Endothelial cell (in vitro differentiated cells): Measurements from ENCODE around the gene YAP1. TPM values are rescaled to one million over a fixed set of nuclear protein-coding genes. Genes with fewer than 3 reads are reported as not detected.

ENCODE experiments used
- DNase-seq: peaks from one replicate; pipeline ENCODE4 v3.0.0; 2021; ENCODE audit warnings: low spot score
- H3K27ac Mint-ChIP-seq: one replicate; pipeline ENCODE4 v1.8.0; 2021; ENCODE audit warnings: mixed read lengths, inconsistent platforms; ENCODE audit not compliant: unreplicated experiment
- H3K27me3 Mint-ChIP-seq: one replicate; pipeline ENCODE4 v1.8.0; 2021; ENCODE audit warnings: mild to moderate bottlenecking, moderate library complexity, mixed read lengths, inconsistent platforms; ENCODE audit not compliant: unreplicated experiment
- H3K36me3 Mint-ChIP-seq: one replicate; pipeline ENCODE4 v1.8.0; 2021; ENCODE audit warnings: mild to moderate bottlenecking, low read depth, mixed read lengths, inconsistent platforms; ENCODE audit not compliant: unreplicated experiment
- H3K4me1 Mint-ChIP-seq: one replicate; pipeline ENCODE4 v1.8.0; 2021; ENCODE audit warnings: mild to moderate bottlenecking, mixed read lengths, inconsistent platforms; ENCODE audit not compliant: unreplicated experiment
- H3K4me3 Mint-ChIP-seq: one replicate; pipeline ENCODE4 v1.8.0; 2021; ENCODE audit warnings: mild to moderate bottlenecking, mixed read lengths, inconsistent platforms; ENCODE audit not compliant: unreplicated experiment
- H3K9me3 Mint-ChIP-seq: one replicate; pipeline ENCODE4 v1.8.0; 2021; ENCODE audit warnings: mixed read lengths, inconsistent platforms; ENCODE audit not compliant: unreplicated experiment
- total RNA-seq: library from RNA; stranded (reverse); fragmentation: NEBNext Ultra II Directional; extraction: Animal tissue kit (Norgen Biotek cat#: 25700); gene quantifications from one replicate; pipeline ENCODE4 v1.2.1, GENCODE V29; 2021; ENCODE audit not compliant: unreplicated experiment
- TF ChIP-seq, protein P1 (sequence below): fragments of 200-600 bp; sonication (generic); IDR thresholded peaks from one replicate; pipeline ENCODE4 v1.5.0; 2021; ENCODE audit warnings: antibody characterized with exemption; ENCODE audit not compliant: unreplicated experiment

Gene YAP1
- total RNA-seq, 1 donor from 2014 or later, result 158 TPM

GRCh38 chr11:102239911-102240310 is 129.7 kb downstream of the YAP1 start:
- Mint-ChIP-seq H3K36me3 (no peaks in the 10 kb centered on the region), H3K4me1 (no peaks in the 10 kb centered on the region), H3K27ac (no peak overlapping the region), H3K4me3 (no peak overlapping the region), H3K27me3 (peaks cover 3% of the 10 kb centered on the region), H3K9me3 (no peaks in the 10 kb centered on the region)
- DNase-seq, result no peak
- TF ChIP-seq, protein P1, sequence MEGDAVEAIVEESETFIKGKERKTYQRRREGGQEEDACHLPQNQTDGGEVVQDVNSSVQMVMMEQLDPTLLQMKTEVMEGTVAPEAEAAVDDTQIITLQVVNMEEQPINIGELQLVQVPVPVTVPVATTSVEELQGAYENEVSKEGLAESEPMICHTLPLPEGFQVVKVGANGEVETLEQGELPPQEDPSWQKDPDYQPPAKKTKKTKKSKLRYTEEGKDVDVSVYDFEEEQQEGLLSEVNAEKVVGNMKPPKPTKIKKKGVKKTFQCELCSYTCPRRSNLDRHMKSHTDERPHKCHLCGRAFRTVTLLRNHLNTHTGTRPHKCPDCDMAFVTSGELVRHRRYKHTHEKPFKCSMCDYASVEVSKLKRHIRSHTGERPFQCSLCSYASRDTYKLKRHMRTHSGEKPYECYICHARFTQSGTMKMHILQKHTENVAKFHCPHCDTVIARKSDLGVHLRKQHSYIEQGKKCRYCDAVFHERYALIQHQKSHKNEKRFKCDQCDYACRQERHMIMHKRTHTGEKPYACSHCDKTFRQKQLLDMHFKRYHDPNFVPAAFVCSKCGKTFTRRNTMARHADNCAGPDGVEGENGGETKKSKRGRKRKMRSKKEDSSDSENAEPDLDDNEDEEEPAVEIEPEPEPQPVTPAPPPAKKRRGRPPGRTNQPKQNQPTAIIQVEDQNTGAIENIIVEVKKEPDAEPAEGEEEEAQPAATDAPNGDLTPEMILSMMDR, result no peak

DNA sequence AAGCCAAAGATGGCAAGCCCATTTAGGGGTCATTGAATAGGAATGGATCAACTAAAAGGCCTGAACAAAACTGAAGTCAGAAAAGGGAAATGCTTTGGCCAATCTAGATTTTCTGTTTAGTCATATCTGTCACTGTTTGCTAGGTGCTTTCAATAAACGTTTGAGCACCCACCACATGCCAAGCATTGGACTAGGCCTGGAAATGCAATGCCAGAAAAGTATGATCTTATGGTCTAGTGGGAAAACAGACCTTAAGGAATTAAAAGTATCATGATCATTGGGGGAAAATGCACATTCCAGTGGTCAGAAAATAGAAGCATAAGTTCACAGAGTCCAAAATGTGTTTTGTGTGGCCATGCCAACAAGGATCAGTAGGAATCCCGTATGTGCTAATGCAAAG is 130.3 kb downstream of the YAP1 start:
- H3K9me3 Mint-ChIP-seq, result no peaks in the 10 kb centered on the region
- DNase-seq, result no peak
- no peaks in the 10 kb centered on the region for H3K4me1 Mint-ChIP-seq
- TF ChIP-seq, protein P1, result no peak
- no peak overlapping the region for H3K27ac Mint-ChIP-seq
- no peak overlapping the region for H3K4me3 Mint-ChIP-seq
- peaks cover 3% of the 10 kb centered on the region for H3K27me3 Mint-ChIP-seq
- no peaks in the 10 kb centered on the region for H3K36me3 Mint-ChIP-seq

DNA sequence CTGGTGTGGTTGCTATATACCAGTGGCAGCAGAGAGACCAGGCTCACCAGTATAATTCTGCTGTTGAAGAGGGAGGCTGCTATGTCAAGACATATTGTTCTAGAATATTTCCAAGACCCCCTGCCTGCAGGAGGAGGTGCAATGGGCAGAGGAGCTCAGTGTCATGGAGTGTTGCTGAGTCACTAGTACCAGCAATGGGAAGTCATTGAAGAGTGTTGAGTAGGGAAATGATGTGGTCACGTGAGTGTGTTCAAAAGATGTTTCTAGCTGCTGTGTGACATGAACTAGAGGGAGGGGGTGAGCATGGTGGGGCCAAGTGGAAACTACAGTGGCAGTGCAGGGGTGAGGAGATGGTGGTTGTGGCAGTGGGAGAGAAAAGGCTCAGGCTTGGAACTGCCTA is 130.8 kb downstream of the YAP1 start:
- no peak overlapping the region for H3K4me3 Mint-ChIP-seq
- H3K27ac Mint-ChIP-seq, result peak overlapping the region; percentile 0
- peaks cover 3% of the 10 kb centered on the region for H3K27me3 Mint-ChIP-seq
- TF ChIP-seq, protein P1, result no peak
- no peaks in the 10 kb centered on the region for H3K9me3 Mint-ChIP-seq
- no peaks in the 10 kb centered on the region for H3K36me3 Mint-ChIP-seq
- no peaks in the 10 kb centered on the region for H3K4me1 Mint-ChIP-seq
- DNase-seq, result no peak

DNA sequence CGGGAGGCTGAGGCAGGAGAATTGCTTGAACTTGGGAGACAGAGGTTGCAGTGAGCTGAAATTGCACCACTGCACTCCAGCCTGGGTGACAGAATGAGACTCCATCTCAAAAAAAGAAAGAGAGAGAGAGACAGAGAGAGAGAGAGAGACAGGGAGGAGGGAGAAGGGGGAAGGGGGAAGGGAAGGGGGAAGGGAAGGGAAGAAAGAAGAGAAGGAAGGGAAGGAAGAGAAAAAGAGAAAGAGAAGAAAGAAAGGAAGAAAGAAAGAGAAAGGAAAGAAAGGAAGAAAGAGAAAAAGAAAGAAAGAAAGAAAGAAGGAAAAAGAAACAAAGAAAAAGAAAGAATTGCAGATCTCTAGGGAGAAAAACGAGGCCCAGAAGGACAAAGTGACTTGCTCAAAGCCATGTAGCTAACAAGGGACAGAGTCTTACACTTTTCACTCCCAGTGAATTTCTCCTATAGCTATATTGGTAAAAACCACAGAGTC is 133.2 kb downstream of the YAP1 start:
- H3K27me3 Mint-ChIP-seq, result peaks cover 1% of the 10 kb centered on the region
- no peaks in the 10 kb centered on the region for H3K9me3 Mint-ChIP-seq
- no peak overlapping the region for H3K27ac Mint-ChIP-seq
- no peaks in the 10 kb centered on the region for H3K4me1 Mint-ChIP-seq
- no peak for DNase-seq
- H3K4me3 Mint-ChIP-seq, result no peak overlapping the region
- peaks cover 2% of the 10 kb centered on the region for H3K36me3 Mint-ChIP-seq
- TF ChIP-seq, protein P1, result no peak

DNA sequence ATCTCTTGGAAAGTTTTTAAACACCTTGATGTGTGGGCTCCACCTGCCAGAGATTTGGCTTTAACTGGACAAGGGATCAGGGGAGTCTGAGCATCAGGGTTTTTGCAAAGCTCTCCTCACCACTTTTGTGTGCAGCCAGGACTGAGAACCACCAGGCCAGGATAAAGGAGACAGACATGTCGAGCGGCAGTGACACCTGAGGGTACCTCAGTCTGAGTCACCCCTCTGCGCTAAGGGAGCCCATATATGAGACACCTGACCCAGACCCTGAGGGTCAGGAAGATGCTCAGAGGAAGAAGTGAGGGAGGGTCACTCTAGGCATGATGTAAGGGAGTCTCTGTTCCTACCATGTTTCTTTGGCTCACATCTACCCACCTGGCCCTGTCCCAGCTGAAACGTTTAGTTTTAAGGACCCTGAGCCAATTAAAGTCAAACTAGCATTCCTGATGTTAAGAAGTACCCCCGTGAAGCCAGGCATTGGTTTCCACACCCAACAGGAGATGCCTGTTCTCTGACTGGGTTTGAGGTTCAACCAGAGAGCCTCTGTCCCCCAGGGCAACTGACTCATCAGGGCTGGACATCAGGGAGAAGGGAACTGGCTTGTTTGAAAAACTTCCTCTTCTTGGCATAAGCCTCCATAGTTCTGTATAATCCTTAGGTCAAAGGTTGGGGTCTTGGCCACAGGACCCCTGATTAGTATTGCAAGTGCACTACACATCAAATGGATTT is 134.6 kb downstream of the YAP1 start:
- Mint-ChIP-seq H3K4me1 (no peaks in the 10 kb centered on the region), H3K36me3 (peaks cover 3% of the 10 kb centered on the region), H3K4me3 (no peak overlapping the region), H3K27ac (peak overlapping the region; percentile 48), H3K9me3 (no peaks in the 10 kb centered on the region), H3K27me3 (peaks cover 1% of the 10 kb centered on the region)
- TF ChIP-seq, protein P1, result no peak
- DNase-seq, result no peak
